Muscle of arm (tissue), 14 donors: Measurements from ENCODE around the gene VNN1. TPM values are rescaled to one million over a fixed set of nuclear protein-coding genes. Genes with fewer than 3 reads are reported as not detected.
A peak's percentile ranks its signal among the peaks of the same experiment; 100 is the strongest.

Source experiments
- DNase-seq: peaks from one replicate; pipeline ENCODE4 v3.0.0-alpha.2; 2013
- long read RNA-seq, 11 donors: transcript quantifications; one replicate each; lab custom pipeline, GENCODE V29; 2026
- polyA plus RNA-seq, 12 donors: library from polyadenylated mRNA; unstranded; fragments of 120-200 nt; gene quantifications; one replicate each; pipeline ENCODE4 v1.2.1, GENCODE V29; 2013; ENCODE audit not compliant: insufficient read length in 12 of 12

VNN1 gene
- polyA plus RNA-seq = under 1 TPM in 10 of 12 donors, not detected in 2; 0.11 to 0.65 (median 0.31) TPM
- long read RNA-seq, donor 1 = 0 reads
- long read RNA-seq, donor 2 = 0 reads
- long read RNA-seq, donor 3 = 0 reads
- long read RNA-seq, donor 4 = 0 reads
- long read RNA-seq, donor 5 = 0 reads
- long read RNA-seq, donor 6, partial matches to known transcripts = 0 of 1 reads
- long read RNA-seq, donor 6, other reads (novel, unspliced or antisense) = 0 of 1 reads
- long read RNA-seq, donor 7 = 0 reads
- long read RNA-seq, donor 8 = 0 reads
- long read RNA-seq, donor 9 = 0 reads
- long read RNA-seq, donor 10 = 0 reads
- long read RNA-seq, donor 11 = 0 reads

GRCh38 chr6:132713352-132714134 is at the start of gene VNN1:
TSS of gene VNN1 (minus strand) at chr6:132714055. CDS start at chr6:132714035, 20 bp downstream.
- peak; percentile 14 for DNase-seq

GRCh38 chr6:132763269-132763668 is 49.4 kb upstream of the VNN1 start:
- DNase-seq = no peak

- DNase-seq = no peak
Measured at GRCh38 chr6:132760256-132760655, 46.4 kb upstream of the VNN1 start.

- no peak for DNase-seq
Measured at GRCh38 chr6:132758689-132759088, 44.8 kb upstream of the VNN1 start.

- no peak for DNase-seq
Measured at GRCh38 chr6:132752255-132752654, 38.4 kb upstream of the VNN1 start.

GRCh38 chr6:132751828-132752227 is 38.0 kb upstream of the VNN1 start:
- no peak for DNase-seq

- DNase-seq = no peak
Measured at GRCh38 chr6:132751306-132751705, 37.5 kb upstream of the VNN1 start.

- DNase-seq = no peak
Measured at GRCh38 chr6:132750455-132751248, 36.8 kb upstream of the VNN1 start.

GRCh38 chr6:132749111-132749510 is 35.3 kb upstream of the VNN1 start:
- no peak for DNase-seq

GRCh38 chr6:132748446-132748845 is 34.6 kb upstream of the VNN1 start:
- DNase-seq = no peak

GRCh38 chr6:132746048-132746447 is 32.2 kb upstream of the VNN1 start:
- no peak for DNase-seq

GRCh38 chr6:132742495-132742894 is 28.6 kb upstream of the VNN1 start:
- no peak for DNase-seq

GRCh38 chr6:132741281-132741680 is 27.4 kb upstream of the VNN1 start:
- no peak for DNase-seq

GRCh38 chr6:132736239-132736638 is 22.4 kb upstream of the VNN1 start:
- DNase-seq = no peak

GRCh38 chr6:132734694-132735236 is 20.9 kb upstream of the VNN1 start:
- DNase-seq = no peak

GRCh38 chr6:132733814-132734213 is 20.0 kb upstream of the VNN1 start:
- DNase-seq = no peak

- DNase-seq = no peak
Measured at GRCh38 chr6:132733283-132733682, 19.4 kb upstream of the VNN1 start.

GRCh38 chr6:132731086-132731485 is 17.2 kb upstream of the VNN1 start:
- no peak for DNase-seq

GRCh38 chr6:132730560-132730959 is 16.7 kb upstream of the VNN1 start:
- no peak for DNase-seq

- DNase-seq = no peak
Measured at GRCh38 chr6:132728616-132729015, 14.8 kb upstream of the VNN1 start.

GRCh38 chr6:132726608-132726975 is 12.7 kb upstream of the VNN1 start:
- DNase-seq = no peak

GRCh38 chr6:132725947-132726607 is 12.2 kb upstream of the VNN1 start:
- DNase-seq = no peak
